Panc1 (cell line): Measurements from ENCODE around the gene SLC7A6. TPM values are rescaled to one million over a fixed set of nuclear protein-coding genes. Genes with fewer than 3 reads are reported as not detected.

Experiments used
- ATAC-seq: fragments of 200-7000 bp; cut with Tn5 transposase; 2 replicates; pipeline ENCODE4 v1.9.1; 2020; ENCODE audit warnings: mild to moderate bottlenecking, moderate library complexity
- BruUV-seq: library from RNA; stranded (reverse); fragments of 400-500 nt; replicated peaks from 2 replicates; lab custom pipeline; 2021; lab: Mats Ljungman, UMichigan
- CTCF ChIA-PET: fragments of 300-600 bp; sonication (Branson Sonifier 250); formaldehyde crosslinking; loops from one replicate; lab custom pipeline; 2022; ENCODE audit warnings: antibody characterized with exemption; lab: Charles Lee
- POLR2A ChIA-PET: fragments of 300-600 bp; sonication (Branson Sonifier 250); formaldehyde crosslinking; loops from one replicate; lab custom pipeline; 2022; ENCODE audit warnings: antibody characterized with exemption; lab: Charles Lee
- DNase-seq: peaks from one replicate; pipeline ENCODE4 v3.0.0-alpha.2; 2010; ENCODE audit warnings: low read depth, low spot score
- H3K27ac ChIP-seq: 2 replicates; pipeline ENCODE4 v1.5.1; 2011; ENCODE audit warnings: mild to moderate bottlenecking, low read length, inconsistent platforms
- H3K27me3 ChIP-seq: fragments of 200-500 bp; sonication (Bioruptor generic); 2 replicates; pipeline ENCODE4 v1.6.0; 2014; ENCODE audit warnings: low read length, inconsistent platforms; ENCODE audit not compliant: control insufficient read depth, insufficient read depth
- H3K36me3 ChIP-seq: fragments of 200-500 bp; sonication (Bioruptor generic); 2 replicates; pipeline ENCODE4 v1.5.1; 2014; ENCODE audit warnings: inconsistent platforms, mild to moderate bottlenecking, low read length, moderate library complexity; ENCODE audit not compliant: control insufficient read depth, insufficient read depth
- H3K4me1 ChIP-seq: 2 replicates; pipeline ENCODE4 v1.5.1; 2011; ENCODE audit warnings: inconsistent platforms, mild to moderate bottlenecking, low read length, moderate library complexity; ENCODE audit not compliant: control insufficient read depth, insufficient read depth
- H3K4me3 ChIP-seq, 2 experiments: 2 replicates each; pipeline ENCODE4 v1.5.1; 2011 to 2012; ENCODE audit warnings: low read depth in 2 of 2, low read length in 2 of 2, mild to moderate bottlenecking in 2 of 2, inconsistent platforms in 1 of 2, moderate library complexity in 1 of 2
- H3K9me3 ChIP-seq: fragments of 200-500 bp; sonication (Bioruptor generic); 2 replicates; pipeline ENCODE4 v1.5.1; 2014; ENCODE audit warnings: low read depth, mild to moderate bottlenecking, inconsistent platforms, low read length, moderate library complexity; ENCODE audit not compliant: control insufficient read depth, insufficient read depth
- POLR2AphosphoS5 ChIP-seq: IDR thresholded peaks from 2 replicates; pipeline ENCODE4 v1.6.1; 2012; ENCODE audit warnings: mild to moderate bottlenecking, low read depth, low read length, moderate library complexity
- SIN3A ChIP-seq: IDR thresholded peaks from 2 replicates; pipeline ENCODE4 v1.6.1; 2012; ENCODE audit warnings: low read depth, mild to moderate bottlenecking, low read length, moderate library complexity, borderline replicate concordance; ENCODE audit not compliant: insufficient read depth
- TCF7L2 ChIP-seq: IDR thresholded peaks from 2 replicates; pipeline ENCODE4 v1.6.1; 2011; ENCODE audit warnings: mild to moderate bottlenecking, low read depth, low read length, inconsistent platforms
- in situ Hi-C: cut with HindIII; loops from 2 replicates; pipeline ENCODE4 v1.10.0; 2016; ENCODE audit warnings: low sequenced_read_pairs, low pct_unique_long_range_greater_than_20kb
- intact Hi-C: fragments of 100-400 bp; cut with micrococcal nuclease; formaldehyde crosslinking; loops from one replicate; pipeline ENCODE4 v1.10.0; 2022; ENCODE audit not compliant: unreplicated experiment
- total RNA-seq: library from RNA; stranded (reverse); gene quantifications from one replicate; pipeline ENCODE4 v1.2.1, GENCODE V29; 2021; ENCODE audit not compliant: unreplicated experiment
- TF ChIP-seq, protein P1 (sequence below), 2 experiments: IDR thresholded peaks; 2 replicates each; pipeline ENCODE4 v1.6.1; 2011 to 2012; ENCODE audit warnings: low read depth in 2 of 2, control low read depth in 1 of 2, low read length in 1 of 2, mild to moderate bottlenecking in 1 of 2, moderate library complexity in 1 of 2; ENCODE audit not compliant: insufficient read depth in 1 of 2
- TF ChIP-seq, protein P2 (sequence below): fragments of 450-650 bp; IDR thresholded peaks from 2 replicates; pipeline ENCODE4 v1.5.1; 2017; ENCODE audit warnings: mild to moderate bottlenecking

Gene SLC7A6
- total RNA-seq, 1 experiment from 2014 or later, result 58.9 TPM

DNA sequence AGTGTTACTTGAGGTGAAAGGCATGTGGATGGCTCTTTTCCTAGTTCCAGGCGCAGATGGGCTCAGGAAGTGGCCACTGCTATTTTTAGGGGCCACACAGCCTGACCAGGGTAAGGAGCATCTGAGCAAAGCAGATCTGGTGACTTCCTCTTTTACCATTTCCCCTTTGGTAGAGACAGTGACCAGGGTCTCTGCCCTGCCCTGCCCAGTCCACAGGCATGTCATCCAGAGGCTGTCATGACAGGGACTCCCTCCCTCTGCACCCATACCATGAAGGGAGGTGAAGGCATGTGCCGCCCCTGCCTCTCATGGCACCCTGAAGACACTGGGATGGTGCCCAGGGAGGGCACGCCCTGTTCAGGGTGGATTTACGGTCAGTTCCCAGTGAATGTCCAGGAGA, 16.9 kb upstream of the SLC7A6 start:
- intact Hi-C loops (no loop called here), in situ Hi-C loops (no loop called here)
- H3K4me3 ChIP-seq, result no peak overlapping the region
- H3K27me3 ChIP-seq, result no peaks in the 10 kb centered on the region
- ChIA-PET POLR2A (no interaction called here), CTCF (no interaction called here)
- no peaks in the 10 kb centered on the region for H3K9me3 ChIP-seq
- DNase-seq (no peak), ATAC-seq (no peak)
- TF ChIP-seq, protein P1, sequence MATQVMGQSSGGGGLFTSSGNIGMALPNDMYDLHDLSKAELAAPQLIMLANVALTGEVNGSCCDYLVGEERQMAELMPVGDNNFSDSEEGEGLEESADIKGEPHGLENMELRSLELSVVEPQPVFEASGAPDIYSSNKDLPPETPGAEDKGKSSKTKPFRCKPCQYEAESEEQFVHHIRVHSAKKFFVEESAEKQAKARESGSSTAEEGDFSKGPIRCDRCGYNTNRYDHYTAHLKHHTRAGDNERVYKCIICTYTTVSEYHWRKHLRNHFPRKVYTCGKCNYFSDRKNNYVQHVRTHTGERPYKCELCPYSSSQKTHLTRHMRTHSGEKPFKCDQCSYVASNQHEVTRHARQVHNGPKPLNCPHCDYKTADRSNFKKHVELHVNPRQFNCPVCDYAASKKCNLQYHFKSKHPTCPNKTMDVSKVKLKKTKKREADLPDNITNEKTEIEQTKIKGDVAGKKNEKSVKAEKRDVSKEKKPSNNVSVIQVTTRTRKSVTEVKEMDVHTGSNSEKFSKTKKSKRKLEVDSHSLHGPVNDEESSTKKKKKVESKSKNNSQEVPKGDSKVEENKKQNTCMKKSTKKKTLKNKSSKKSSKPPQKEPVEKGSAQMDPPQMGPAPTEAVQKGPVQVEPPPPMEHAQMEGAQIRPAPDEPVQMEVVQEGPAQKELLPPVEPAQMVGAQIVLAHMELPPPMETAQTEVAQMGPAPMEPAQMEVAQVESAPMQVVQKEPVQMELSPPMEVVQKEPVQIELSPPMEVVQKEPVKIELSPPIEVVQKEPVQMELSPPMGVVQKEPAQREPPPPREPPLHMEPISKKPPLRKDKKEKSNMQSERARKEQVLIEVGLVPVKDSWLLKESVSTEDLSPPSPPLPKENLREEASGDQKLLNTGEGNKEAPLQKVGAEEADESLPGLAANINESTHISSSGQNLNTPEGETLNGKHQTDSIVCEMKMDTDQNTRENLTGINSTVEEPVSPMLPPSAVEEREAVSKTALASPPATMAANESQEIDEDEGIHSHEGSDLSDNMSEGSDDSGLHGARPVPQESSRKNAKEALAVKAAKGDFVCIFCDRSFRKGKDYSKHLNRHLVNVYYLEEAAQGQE (IDR thresholded peaks at IDR 0.05; ENCODE audit: insufficient read depth in 1 of 2, low read depth in 2 of 2, low read length in 1 of 2), result no peak
- TF ChIP-seq POLR2AphosphoS5, result no peak
- TF ChIP-seq TCF7L2, result no peak
- TF ChIP-seq, protein P2, sequence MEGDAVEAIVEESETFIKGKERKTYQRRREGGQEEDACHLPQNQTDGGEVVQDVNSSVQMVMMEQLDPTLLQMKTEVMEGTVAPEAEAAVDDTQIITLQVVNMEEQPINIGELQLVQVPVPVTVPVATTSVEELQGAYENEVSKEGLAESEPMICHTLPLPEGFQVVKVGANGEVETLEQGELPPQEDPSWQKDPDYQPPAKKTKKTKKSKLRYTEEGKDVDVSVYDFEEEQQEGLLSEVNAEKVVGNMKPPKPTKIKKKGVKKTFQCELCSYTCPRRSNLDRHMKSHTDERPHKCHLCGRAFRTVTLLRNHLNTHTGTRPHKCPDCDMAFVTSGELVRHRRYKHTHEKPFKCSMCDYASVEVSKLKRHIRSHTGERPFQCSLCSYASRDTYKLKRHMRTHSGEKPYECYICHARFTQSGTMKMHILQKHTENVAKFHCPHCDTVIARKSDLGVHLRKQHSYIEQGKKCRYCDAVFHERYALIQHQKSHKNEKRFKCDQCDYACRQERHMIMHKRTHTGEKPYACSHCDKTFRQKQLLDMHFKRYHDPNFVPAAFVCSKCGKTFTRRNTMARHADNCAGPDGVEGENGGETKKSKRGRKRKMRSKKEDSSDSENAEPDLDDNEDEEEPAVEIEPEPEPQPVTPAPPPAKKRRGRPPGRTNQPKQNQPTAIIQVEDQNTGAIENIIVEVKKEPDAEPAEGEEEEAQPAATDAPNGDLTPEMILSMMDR, result no peak
- TF ChIP-seq SIN3A, result no peak
- H3K4me1 ChIP-seq, result peaks cover 9% of the 10 kb centered on the region
- BruUV-seq, result no TSS peak
- H3K36me3 ChIP-seq, result no peaks in the 10 kb centered on the region
- no peak overlapping the region for H3K27ac ChIP-seq

DNA sequence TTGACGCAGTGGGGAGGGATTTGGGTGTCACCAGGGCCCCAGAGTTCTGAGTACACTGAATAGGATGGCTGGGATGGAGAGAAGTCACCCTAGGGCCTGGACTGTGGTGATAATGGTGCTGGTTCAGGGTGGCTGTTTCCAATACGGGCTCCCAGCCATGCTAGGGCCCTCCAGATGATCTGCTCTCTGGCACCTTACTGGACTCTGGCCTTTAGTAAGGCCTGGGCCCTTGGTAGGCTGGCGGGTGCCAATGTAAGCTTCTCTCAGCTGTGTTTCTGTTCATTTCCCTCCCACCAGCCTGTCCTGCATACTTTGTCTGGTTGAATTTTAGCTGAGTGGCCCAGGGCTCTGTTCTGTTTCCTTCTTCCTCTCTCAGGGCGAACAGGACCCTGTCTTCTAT, 16.4 kb upstream of the SLC7A6 start:
- no peak overlapping the region for H3K27ac ChIP-seq
- TF ChIP-seq, protein P1 (IDR thresholded peaks at IDR 0.05; ENCODE audit: insufficient read depth in 1 of 2, low read depth in 2 of 2, low read length in 1 of 2), result no peak
- no peak for TF ChIP-seq POLR2AphosphoS5
- TF ChIP-seq TCF7L2, result no peak
- TF ChIP-seq SIN3A, result no peak
- TF ChIP-seq, protein P2, result no peak
- BruUV-seq, result no TSS peak
- no peak for ATAC-seq
- in situ Hi-C loops (no loop called here), intact Hi-C loops (no loop called here)
- H3K27me3 ChIP-seq, result no peaks in the 10 kb centered on the region
- POLR2A ChIA-PET, result no interaction called here
- H3K9me3 ChIP-seq, result no peaks in the 10 kb centered on the region
- peaks cover 9% of the 10 kb centered on the region for H3K4me1 ChIP-seq
- CTCF ChIA-PET, result interaction anchor here (0.7 kb wide), 1 partner anchor 16 kb away, joined by 5 read pairs; the partner anchor contains the start of gene SLC7A6
- no peaks in the 10 kb centered on the region for H3K36me3 ChIP-seq
- no peak overlapping the region for H3K4me3 ChIP-seq
- no peak for DNase-seq
